SJCRH30 (cell line): ENCODE data around the gene TYSND1. TPM values are rescaled to one million over a fixed set of nuclear protein-coding genes. Genes with fewer than 3 reads are reported as not detected.

Experiments used
- DNase-seq, 2 experiments: peaks; one replicate each; pipeline ENCODE4 v3.0.0-alpha.2; 2015 to 2020
- H3K27ac ChIP-seq: fragments of 250-450 bp; sonication (Bioruptor Pico); 2 replicates; pipeline ENCODE4 v1.5.1; 2020; ENCODE audit warnings: mild to moderate bottlenecking, moderate library complexity
- H3K27me3 ChIP-seq: fragments of 250-450 bp; sonication (Bioruptor Pico); 2 replicates; pipeline ENCODE4 v1.5.1; 2020; ENCODE audit warnings: mild to moderate bottlenecking, moderate library complexity
- H3K36me3 ChIP-seq: fragments of 250-450 bp; sonication (Bioruptor Pico); 2 replicates; pipeline ENCODE4 v1.5.1; 2020; ENCODE audit warnings: mild to moderate bottlenecking, moderate library complexity
- H3K4me1 ChIP-seq: fragments of 250-450 bp; sonication (Bioruptor Pico); 2 replicates; pipeline ENCODE4 v1.5.1; 2020; ENCODE audit warnings: mild to moderate bottlenecking, moderate library complexity
- H3K4me3 ChIP-seq: fragments of 250-450 bp; sonication (Bioruptor Pico); 2 replicates; pipeline ENCODE4 v1.5.1; 2020; ENCODE audit warnings: mild to moderate bottlenecking, moderate library complexity
- H3K9me3 ChIP-seq: fragments of 250-450 bp; sonication (Bioruptor Pico); replicated peaks from 2 replicates; pipeline ENCODE4 v1.5.1; 2020; ENCODE audit warnings: mild to moderate bottlenecking, moderate library complexity
- total RNA-seq: library from RNA; depleted of rRNA; stranded (reverse); fragments of >200 nt; shearing (Covaris generic); gene quantifications from 2 replicates; pipeline ENCODE4 v1.2.3, GENCODE V29; 2014

The TYSND1 gene
- total RNA-seq, 1 experiment from 2014 or later = 5.8 TPM

- peak overlapping the region; percentile 44 for H3K27ac ChIP-seq
- no peaks in the 10 kb centered on the region for H3K27me3 ChIP-seq
- no peak for DNase-seq
- H3K9me3 ChIP-seq = no peaks in the 10 kb centered on the region
- H3K4me3 ChIP-seq = peak overlapping the region; percentile 66
- peaks cover 4% of the 10 kb centered on the region; the same call in 1 of the 2 replicates for H3K4me1 ChIP-seq
- H3K36me3 ChIP-seq = peaks cover 17% of the 10 kb centered on the region
Measured at GRCh38 chr10:70147259-70147625, 742 bp upstream of the TYSND1 start.

DNA sequence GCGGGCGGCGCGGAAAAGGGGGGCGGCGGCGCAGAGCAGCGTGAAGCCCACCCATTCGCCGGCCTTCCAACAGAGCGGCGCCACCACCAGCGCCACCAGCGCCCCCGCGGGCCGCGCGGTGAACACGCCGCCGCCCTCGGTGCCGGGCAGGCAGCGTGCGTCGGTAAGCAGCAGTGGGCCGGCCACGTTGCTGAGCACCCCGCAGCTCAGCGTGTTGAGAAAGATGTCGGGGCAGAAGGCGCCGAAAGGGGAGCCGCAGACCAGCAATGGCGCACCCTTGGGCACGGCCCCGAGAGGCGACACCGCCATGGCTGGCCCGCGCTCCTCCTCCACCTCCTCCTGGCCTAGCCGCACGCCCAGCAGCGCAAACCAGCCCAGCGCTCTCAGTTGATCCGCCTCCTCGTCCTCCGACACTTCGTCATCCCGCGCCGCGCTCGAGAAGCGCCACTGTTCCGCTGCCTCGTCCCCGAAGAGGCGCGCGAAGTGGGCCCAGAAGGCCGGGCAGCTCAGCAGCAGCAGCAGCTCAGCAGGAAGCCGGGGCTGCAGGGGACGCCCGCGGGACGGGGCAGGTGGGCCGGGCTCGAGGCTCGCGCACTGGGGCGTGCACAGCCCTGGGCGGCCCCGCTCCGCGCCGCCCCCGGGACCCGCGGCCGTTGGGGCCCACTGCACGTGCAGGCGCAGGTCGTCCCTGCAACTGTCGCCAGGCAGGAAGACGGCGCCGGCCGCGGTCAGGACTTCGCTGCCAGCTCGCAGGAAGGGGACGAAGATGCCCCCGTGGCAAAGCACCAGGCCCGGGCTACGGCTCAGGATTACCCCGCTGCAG, 623 bp downstream of the TYSND1 start:
- H3K36me3 ChIP-seq = peaks cover 11% of the 10 kb centered on the region
- no peaks in the 10 kb centered on the region for H3K9me3 ChIP-seq
- peaks cover 4% of the 10 kb centered on the region; the same call in 1 of the 2 replicates for H3K4me1 ChIP-seq
- peak overlapping the region; percentile 66 for H3K27ac ChIP-seq
- peak overlapping the region; percentile 66 for H3K4me3 ChIP-seq
- no peaks in the 10 kb centered on the region for H3K27me3 ChIP-seq
- peak; percentile 49 to 66 for DNase-seq

DNA sequence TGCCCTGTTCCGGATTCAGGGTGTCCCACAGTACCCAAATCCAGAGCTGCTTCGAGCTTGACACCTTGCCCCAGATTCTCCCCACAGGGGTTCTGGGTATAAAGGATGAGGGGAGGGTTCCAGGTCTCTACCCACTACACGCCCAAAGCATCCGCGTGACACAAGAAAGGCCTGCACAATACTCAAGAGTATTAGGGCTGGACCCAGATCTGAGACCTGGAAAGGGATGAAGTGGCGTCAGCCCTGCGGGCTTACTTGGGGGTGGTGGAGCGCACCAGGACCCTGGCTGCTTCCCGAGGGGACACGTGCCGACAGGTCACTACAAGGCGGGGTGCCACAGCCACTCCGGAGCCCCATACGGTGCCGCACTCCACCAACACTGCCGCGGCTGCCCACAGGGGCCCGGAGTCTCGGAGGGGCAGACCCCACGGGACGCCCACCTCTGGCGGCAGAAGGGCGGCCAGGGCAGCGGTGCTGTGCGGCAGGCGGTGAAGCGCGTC, 1.3 kb downstream of the TYSND1 start:
- Histone ChIP-seq H3K27me3 (no peaks in the 10 kb centered on the region), H3K4me1 (peaks cover 4% of the 10 kb centered on the region; the same call in 1 of the 2 replicates), H3K9me3 (no peaks in the 10 kb centered on the region), H3K27ac (peak overlapping the region; percentile 66; the same call in 1 of the 2 replicates), H3K36me3 (peaks cover 5% of the 10 kb centered on the region), H3K4me3 (peak overlapping the region; percentile 66)
- DNase-seq = peak; percentile 4 to 16

- H3K9me3 ChIP-seq = no peaks in the 10 kb centered on the region
- peaks cover under 1% of the 10 kb centered on the region for H3K36me3 ChIP-seq
- H3K4me1 ChIP-seq = peaks cover 4% of the 10 kb centered on the region; the same call in 1 of the 2 replicates
- H3K27ac ChIP-seq = no peak overlapping the region
- no peaks in the 10 kb centered on the region for H3K27me3 ChIP-seq
- H3K4me3 ChIP-seq = peak overlapping the region; percentile 66; the same call in 1 of the 2 replicates
- no peak for DNase-seq
Measured at GRCh38 chr10:70144372-70145110, 2.0 kb downstream of the TYSND1 start.

GRCh38 chr10:70142555-70142954, 3.9 kb downstream of the TYSND1 start:
- Histone ChIP-seq H3K4me3 (no peak overlapping the region), H3K36me3 (no peaks in the 10 kb centered on the region), H3K27me3 (no peaks in the 10 kb centered on the region), H3K27ac (no peak overlapping the region), H3K9me3 (no peaks in the 10 kb centered on the region), H3K4me1 (peaks cover 4% of the 10 kb centered on the region; the same call in 1 of the 2 replicates)
- no peak for DNase-seq

GRCh38 chr10:70140297-70140696, 6.2 kb downstream of the TYSND1 start:
- no peaks in the 10 kb centered on the region for H3K9me3 ChIP-seq
- DNase-seq = no peak
- H3K27me3 ChIP-seq = no peaks in the 10 kb centered on the region
- H3K4me3 ChIP-seq = no peak overlapping the region
- H3K36me3 ChIP-seq = no peaks in the 10 kb centered on the region
- H3K27ac ChIP-seq = no peak overlapping the region
- 0 out of 2 replicates have a peak, but pooled peaks cover 2% of the 10 kb centered on the region for H3K4me1 ChIP-seq

DNA sequence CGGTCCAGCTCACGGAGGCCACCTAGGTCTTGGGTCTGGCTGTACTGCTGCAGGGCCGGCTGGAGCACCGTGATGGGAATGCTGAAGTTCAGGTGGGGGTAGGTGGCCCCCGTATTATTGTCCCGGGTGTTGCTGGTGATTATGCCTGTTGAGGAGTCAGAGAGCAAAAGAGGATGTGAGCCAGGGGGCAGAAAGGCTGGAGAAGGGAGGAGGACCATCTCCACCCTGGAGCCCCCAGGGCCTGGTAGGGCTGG, 6.6 kb downstream of the TYSND1 start:
- Histone ChIP-seq H3K9me3 (no peaks in the 10 kb centered on the region), H3K27ac (no peak overlapping the region), H3K27me3 (no peaks in the 10 kb centered on the region), H3K4me1 (0 out of 2 replicates have a peak, but pooled peaks cover 2% of the 10 kb centered on the region), H3K4me3 (no peak overlapping the region), H3K36me3 (no peaks in the 10 kb centered on the region)
- no peak for DNase-seq

GRCh38 chr10:70139151-70139996, 7.1 kb downstream of the TYSND1 start:
- H3K36me3 ChIP-seq = no peaks in the 10 kb centered on the region
- H3K27me3 ChIP-seq = no peaks in the 10 kb centered on the region
- 0 out of 2 replicates have a peak, but pooled peaks cover 2% of the 10 kb centered on the region for H3K4me1 ChIP-seq
- H3K4me3 ChIP-seq = no peak overlapping the region
- DNase-seq = no peak
- no peak overlapping the region for H3K27ac ChIP-seq
- no peaks in the 10 kb centered on the region for H3K9me3 ChIP-seq

DNA sequence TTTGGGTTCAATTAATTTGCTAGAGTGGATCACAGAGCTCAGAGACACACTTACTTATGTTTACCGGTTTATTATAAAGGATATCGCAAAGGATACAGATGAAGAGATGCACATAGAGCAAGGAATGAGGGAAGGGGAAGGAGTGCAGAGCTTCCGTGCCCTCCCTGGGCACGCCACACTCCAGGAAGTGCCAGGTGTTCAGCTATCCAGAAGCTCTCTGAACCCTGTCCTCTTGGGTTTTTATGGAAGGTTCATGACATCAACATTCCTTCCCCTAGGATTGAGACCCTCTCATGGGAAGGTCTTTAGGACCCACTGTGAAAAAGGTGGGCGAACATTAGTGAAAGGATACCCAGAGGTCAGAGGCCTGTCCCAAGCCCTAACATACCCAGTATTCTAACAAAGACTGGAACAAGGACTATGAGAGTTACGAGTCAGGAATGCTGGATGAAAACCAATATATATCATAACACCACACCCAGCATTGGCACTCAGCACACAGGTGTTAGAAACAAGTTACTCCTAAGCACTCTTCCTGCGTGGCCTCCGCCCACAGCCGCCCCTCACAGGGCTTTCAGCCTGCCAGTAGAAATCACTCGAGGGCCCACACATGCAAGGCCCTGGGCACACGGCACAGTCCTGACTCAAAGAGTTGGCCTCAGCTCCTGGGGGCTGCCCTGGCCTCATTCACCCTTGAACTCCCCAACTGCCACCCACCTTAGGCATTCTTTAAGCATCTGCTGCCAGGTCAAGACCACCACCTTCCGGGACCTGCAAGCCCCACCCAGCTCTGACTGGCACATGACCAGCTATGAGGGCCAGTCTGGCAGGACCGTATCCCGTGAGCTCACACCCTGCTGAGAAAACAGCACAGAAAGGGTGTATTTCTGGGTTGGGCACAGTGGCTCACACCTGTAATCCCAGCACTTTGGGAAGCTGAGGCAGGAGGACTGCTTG, 8.3 kb downstream of the TYSND1 start:
- Histone ChIP-seq H3K36me3 (no peaks in the 10 kb centered on the region), H3K4me1 (0 out of 2 replicates have a peak, but pooled peaks cover 2% of the 10 kb centered on the region), H3K27me3 (no peaks in the 10 kb centered on the region), H3K9me3 (no peaks in the 10 kb centered on the region), H3K4me3 (no peak overlapping the region), H3K27ac (no peak overlapping the region)
- DNase-seq = no peak

DNA sequence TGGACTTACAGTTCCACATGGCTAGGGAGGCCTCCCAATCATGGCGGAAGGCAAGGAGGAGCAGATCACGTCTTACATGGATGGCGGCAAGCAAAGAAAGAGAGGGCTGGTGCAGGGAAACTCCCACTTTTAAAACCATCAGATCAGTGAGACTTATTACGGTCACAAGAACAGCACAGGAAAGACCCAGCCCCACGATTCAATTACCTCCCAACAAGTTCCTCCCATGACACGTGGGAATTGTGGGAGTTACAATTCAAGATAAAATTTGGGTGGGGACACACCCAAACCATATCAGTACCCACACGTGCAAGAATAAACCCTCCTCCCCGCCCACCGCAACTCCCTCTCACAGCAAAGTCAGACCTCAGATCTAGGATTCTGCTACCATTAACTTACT, 9.4 kb downstream of the TYSND1 start:
- no peaks in the 10 kb centered on the region for H3K9me3 ChIP-seq
- H3K27ac ChIP-seq = no peak overlapping the region
- DNase-seq = no peak
- H3K4me1 ChIP-seq = 0 out of 2 replicates have a peak, but pooled peaks cover 2% of the 10 kb centered on the region
- no peaks in the 10 kb centered on the region for H3K36me3 ChIP-seq
- H3K27me3 ChIP-seq = no peaks in the 10 kb centered on the region
- no peak overlapping the region for H3K4me3 ChIP-seq

DNA sequence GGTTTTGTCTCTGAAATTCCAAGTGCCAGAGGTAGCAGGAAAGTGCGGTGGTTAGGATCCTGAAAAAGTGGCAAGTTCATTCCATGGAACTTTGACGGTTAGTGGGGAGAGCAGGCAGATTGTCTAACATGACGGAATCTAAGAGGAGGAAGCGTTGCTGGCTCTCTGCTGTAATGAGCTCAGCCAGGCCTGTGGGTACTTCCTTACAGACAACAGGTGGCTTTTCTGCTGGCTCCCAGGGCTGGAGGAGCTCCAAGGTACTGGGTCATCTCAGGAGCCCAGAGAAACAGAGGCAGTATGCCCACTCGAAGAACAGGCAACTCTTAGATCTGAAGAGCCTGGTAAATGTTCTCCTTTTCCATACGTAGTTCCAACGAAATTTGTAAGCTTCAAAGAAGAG, 10.8 kb downstream of the TYSND1 start:
- H3K4me3 ChIP-seq = no peak overlapping the region
- H3K27me3 ChIP-seq = no peaks in the 10 kb centered on the region
- no peaks in the 10 kb centered on the region for H3K36me3 ChIP-seq
- no peaks in the 10 kb centered on the region for H3K9me3 ChIP-seq
- 0 out of 2 replicates have a peak, but pooled peaks cover 2% of the 10 kb centered on the region for H3K4me1 ChIP-seq
- no peak overlapping the region for H3K27ac ChIP-seq
- peak in 1 of 2 experiments; percentile 16 for DNase-seq

GRCh38 chr10:70135046-70135445, 11.5 kb downstream of the TYSND1 start:
- Histone ChIP-seq H3K4me3 (no peak overlapping the region), H3K27me3 (no peaks in the 10 kb centered on the region), H3K4me1 (0 out of 2 replicates have a peak, but pooled peaks cover 2% of the 10 kb centered on the region), H3K9me3 (no peaks in the 10 kb centered on the region), H3K36me3 (no peaks in the 10 kb centered on the region), H3K27ac (no peak overlapping the region)
- no peak for DNase-seq
